H9 (cell line): Measurements from ENCODE around the gene PDZRN4. TPM values are rescaled to one million over a fixed set of nuclear protein-coding genes. Genes with fewer than 3 reads are reported as not detected.

Source experiments
- DNase-seq: peaks from one replicate; pipeline ENCODE4 v3.0.0-alpha.2; 2017
- H2AFZ ChIP-seq: one replicate; pipeline ENCODE4 v1.6.1; 2013; ENCODE audit warnings: mild to moderate bottlenecking, low read length, control low read depth, moderate library complexity
- H2AK5ac ChIP-seq: 2 replicates; pipeline ENCODE4 v1.6.1; 2013; ENCODE audit warnings: low read length, control low read depth, mixed read lengths; ENCODE audit not compliant: insufficient read length
- H2BK120ac ChIP-seq: one replicate; pipeline ENCODE4 v1.6.1; 2013; ENCODE audit warnings: low read depth, mild to moderate bottlenecking, low read length, control low read depth, inconsistent platforms; ENCODE audit not compliant: poor library complexity, severe bottlenecking
- H2BK12ac ChIP-seq: 2 replicates; pipeline ENCODE4 v1.6.1; 2013; ENCODE audit warnings: low read length, control low read depth, mixed read lengths, low read depth; ENCODE audit not compliant: insufficient read length
- H2BK15ac ChIP-seq: 2 replicates; pipeline ENCODE4 v1.6.1; 2013; ENCODE audit warnings: low read depth, low read length, control low read depth
- H2BK20ac ChIP-seq: one replicate; pipeline ENCODE4 v1.6.1; 2013; ENCODE audit warnings: low read depth, mild to moderate bottlenecking, low read length, control low read depth, inconsistent platforms; ENCODE audit not compliant: poor library complexity, severe bottlenecking
- H2BK5ac ChIP-seq: 2 replicates; pipeline ENCODE4 v1.6.1; 2013; ENCODE audit warnings: low read length, control low read depth, mixed read lengths; ENCODE audit not compliant: insufficient read length
- H3K14ac ChIP-seq: 2 replicates; pipeline ENCODE4 v1.6.1; 2013; ENCODE audit warnings: low read length, control low read depth; ENCODE audit not compliant: insufficient read depth
- H3K18ac ChIP-seq: 2 replicates; pipeline ENCODE4 v1.6.1; 2013; ENCODE audit warnings: low read depth, mild to moderate bottlenecking, mixed read lengths, low read length, control low read depth; ENCODE audit not compliant: insufficient read length
- H3K23ac ChIP-seq: 2 replicates; pipeline ENCODE4 v1.6.1; 2013; ENCODE audit warnings: low read length, control low read depth, mixed read lengths, low read depth; ENCODE audit not compliant: insufficient read length
- H3K23me2 ChIP-seq: 2 replicates; pipeline ENCODE4 v1.6.1; 2013; ENCODE audit warnings: low read depth, mild to moderate bottlenecking, mixed read lengths, low read length, control low read depth; ENCODE audit not compliant: insufficient read length, poor library complexity, severe bottlenecking
- H3K27ac ChIP-seq: 2 replicates; pipeline ENCODE4 v1.5.1; 2013; ENCODE audit warnings: low read length, control low read depth, mixed read lengths, low read depth; ENCODE audit not compliant: insufficient read length
- H3K27me3 ChIP-seq: 2 replicates; pipeline ENCODE4 v1.6.1; 2013; ENCODE audit warnings: low read length, control low read depth, inconsistent platforms; ENCODE audit not compliant: insufficient read depth
- H3K4ac ChIP-seq: 2 replicates; pipeline ENCODE4 v1.6.1; 2013; ENCODE audit warnings: low read depth, mild to moderate bottlenecking, control low read depth, inconsistent platforms, low read length, moderate library complexity
- H3K4me1 ChIP-seq: 2 replicates; pipeline ENCODE4 v1.6.1; 2013; ENCODE audit warnings: low read length, control low read depth, inconsistent platforms; ENCODE audit not compliant: insufficient read depth
- H3K4me2 ChIP-seq: 2 replicates; pipeline ENCODE4 v1.6.1; 2013; ENCODE audit warnings: low read length, control low read depth, mixed read lengths; ENCODE audit not compliant: insufficient read length, insufficient read depth
- H3K56ac ChIP-seq: 2 replicates; pipeline ENCODE4 v1.6.1; 2013; ENCODE audit warnings: low read depth, mild to moderate bottlenecking, mixed read lengths, low read length, control low read depth; ENCODE audit not compliant: insufficient read length
- H3K79me1 ChIP-seq: 2 replicates; pipeline ENCODE4 v1.6.1; 2013; ENCODE audit warnings: low read depth, mild to moderate bottlenecking, moderate library complexity, low read length, control low read depth, inconsistent platforms; ENCODE audit not compliant: insufficient read depth, poor library complexity, severe bottlenecking
- H3K79me2 ChIP-seq: 2 replicates; pipeline ENCODE4 v1.6.1; 2013; ENCODE audit warnings: low read length, control low read depth, inconsistent platforms; ENCODE audit not compliant: insufficient read depth
- H3K9ac ChIP-seq: 2 replicates; pipeline ENCODE4 v1.6.1; 2013; ENCODE audit warnings: low read length, control low read depth, mixed read lengths; ENCODE audit not compliant: insufficient read length; ENCODE audit errors: extremely low read depth
- H3K9me3 ChIP-seq: one replicate; pipeline ENCODE4 v1.6.1; 2013; ENCODE audit warnings: low read depth, low read length, inconsistent platforms; ENCODE audit not compliant: control insufficient read depth
- H3T11ph ChIP-seq: one replicate; pipeline ENCODE4 v1.6.1; 2013; ENCODE audit warnings: mild to moderate bottlenecking, low read length, control low read depth, inconsistent platforms
- H4K20me1 ChIP-seq: one replicate; pipeline ENCODE4 v1.6.1; 2013; ENCODE audit not compliant: control insufficient read depth, insufficient read length, insufficient read depth
- H4K5ac ChIP-seq: 2 replicates; pipeline ENCODE4 v1.6.1; 2013; ENCODE audit warnings: low read depth, mild to moderate bottlenecking, mixed read lengths, low read length, control low read depth; ENCODE audit not compliant: insufficient read length
- H4K8ac ChIP-seq: replicated peaks from 2 replicates; pipeline ENCODE4 v1.6.1; 2013; ENCODE audit warnings: low read length, control low read depth, mixed read lengths, low read depth; ENCODE audit not compliant: insufficient read length
- H4K91ac ChIP-seq: 2 replicates; pipeline ENCODE4 v1.6.1; 2013; ENCODE audit warnings: low read depth, mild to moderate bottlenecking, moderate library complexity, mixed read lengths, low read length, control low read depth; ENCODE audit not compliant: insufficient read length
- H3K27ac Mint-ChIP-seq, 3 experiments: 2 replicates in 2 of 3; 3 replicates in 1 of 3; pipeline ENCODE4 v1.8.0; 2020 to 2021; ENCODE audit warnings: mixed read lengths in 3 of 3, mild to moderate bottlenecking in 1 of 3, moderate library complexity in 1 of 3
- H3K27me3 Mint-ChIP-seq: 2 replicates; pipeline ENCODE4 v1.8.0; 2021; ENCODE audit warnings: low read depth, mild to moderate bottlenecking, moderate library complexity, mixed read lengths
- H3K36me3 Mint-ChIP-seq, 3 experiments: 2 replicates in 2 of 3; 3 replicates in 1 of 3; pipeline ENCODE4 v1.8.0; 2020 to 2021; ENCODE audit warnings: low read depth in 3 of 3, mixed read lengths in 3 of 3; ENCODE audit not compliant: insufficient read depth in 1 of 3
- H3K4me1 Mint-ChIP-seq, 2 experiments: 2 replicates each; pipeline ENCODE4 v1.8.0; 2020; ENCODE audit warnings: mixed read lengths in 2 of 2
- H3K4me3 Mint-ChIP-seq, 2 experiments: 2 replicates in 1 of 2; 3 replicates in 1 of 2; pipeline ENCODE4 v1.8.0; 2020 to 2021; ENCODE audit warnings: mild to moderate bottlenecking in 2 of 2, mixed read lengths in 2 of 2, moderate library complexity in 1 of 2
- H3K9me3 Mint-ChIP-seq, 2 experiments: 2 replicates in 1 of 2; 3 replicates in 1 of 2; pipeline ENCODE4 v1.8.0; 2020; ENCODE audit warnings: mild to moderate bottlenecking in 2 of 2, mixed read lengths in 2 of 2, moderate library complexity in 1 of 2
- WGBS: extraction: QIAGEN DNeasy Blood & Tissue Kit; methylation state at CpG from one replicate; pipeline ENCODE4 v1.1.7; 2013; ENCODE audit warnings: missing lambda C conversion rate, low lambda C conversion rate, mixed read lengths; ENCODE audit not compliant: insufficient read length; ENCODE audit errors: extremely low coverage; 5-methylcytosine and 5-hydroxymethylcytosine counted together
- total RNA-seq: library from RNA; stranded (reverse); gene quantifications from 2 replicates; pipeline ENCODE4 v1.2.1, GENCODE V29; 2021
- TF ChIP-seq, protein P1 (sequence below): fragments of 200-600 bp; sonication (generic); conservative IDR thresholded peaks from 3 replicates; pipeline ENCODE4 v1.8.0; 2021; ENCODE audit warnings: antibody characterized with exemption, mild to moderate bottlenecking

The PDZRN4 gene
- total RNA-seq, 1 experiment from 2014 or later, result not detected

GRCh38 chr12:41510470-41510869 is 322.4 kb downstream of the PDZRN4 start:
- Histone ChIP-seq H4K91ac (no peak overlapping the region), H3K56ac (no peak overlapping the region), H3K79me1 (no peaks in the 10 kb centered on the region), H3K9me3 (no peaks in the 10 kb centered on the region), H2BK5ac (no peak overlapping the region), H2BK120ac (no peak overlapping the region), H2AK5ac (no peak overlapping the region), H4K8ac (no peak overlapping the region), H3K27me3 (no peaks in the 10 kb centered on the region), H3K27ac (no peak overlapping the region), H3K23ac (no peak overlapping the region), H3K23me2 (no peaks in the 10 kb centered on the region), H3K14ac (no peak overlapping the region), H3T11ph (no peak overlapping the region), H3K79me2 (no peaks in the 10 kb centered on the region), H4K20me1 (no peaks in the 10 kb centered on the region), H2BK15ac (no peak overlapping the region), H3K9ac (no peak overlapping the region), H2AFZ (no peak overlapping the region), H3K4me1 (no peaks in the 10 kb centered on the region; the same call in 1 of the 2 replicates), H3K4me2 (no peak overlapping the region), H2BK12ac (no peak overlapping the region), H3K18ac (no peak overlapping the region), H3K4ac (no peak overlapping the region), H4K5ac (no peak overlapping the region), H2BK20ac (no peak overlapping the region)
- Mint-ChIP-seq H3K4me1 (peaks cover 7 to 14% of the 10 kb centered on the region in 2 experiments), H3K4me3 (no peak overlapping the region), H3K27ac (no peak overlapping the region), H3K9me3 (no peaks in the 10 kb centered on the region), H3K27me3 (no peaks in the 10 kb centered on the region; the same call in 1 of the 2 replicates), H3K36me3 (no peaks in the 10 kb centered on the region)
- no CpG with 5 or more reads among the region's 2 CpGs for WGBS
- TF ChIP-seq, protein P1, sequence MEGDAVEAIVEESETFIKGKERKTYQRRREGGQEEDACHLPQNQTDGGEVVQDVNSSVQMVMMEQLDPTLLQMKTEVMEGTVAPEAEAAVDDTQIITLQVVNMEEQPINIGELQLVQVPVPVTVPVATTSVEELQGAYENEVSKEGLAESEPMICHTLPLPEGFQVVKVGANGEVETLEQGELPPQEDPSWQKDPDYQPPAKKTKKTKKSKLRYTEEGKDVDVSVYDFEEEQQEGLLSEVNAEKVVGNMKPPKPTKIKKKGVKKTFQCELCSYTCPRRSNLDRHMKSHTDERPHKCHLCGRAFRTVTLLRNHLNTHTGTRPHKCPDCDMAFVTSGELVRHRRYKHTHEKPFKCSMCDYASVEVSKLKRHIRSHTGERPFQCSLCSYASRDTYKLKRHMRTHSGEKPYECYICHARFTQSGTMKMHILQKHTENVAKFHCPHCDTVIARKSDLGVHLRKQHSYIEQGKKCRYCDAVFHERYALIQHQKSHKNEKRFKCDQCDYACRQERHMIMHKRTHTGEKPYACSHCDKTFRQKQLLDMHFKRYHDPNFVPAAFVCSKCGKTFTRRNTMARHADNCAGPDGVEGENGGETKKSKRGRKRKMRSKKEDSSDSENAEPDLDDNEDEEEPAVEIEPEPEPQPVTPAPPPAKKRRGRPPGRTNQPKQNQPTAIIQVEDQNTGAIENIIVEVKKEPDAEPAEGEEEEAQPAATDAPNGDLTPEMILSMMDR, result no peak
- DNase-seq, result no peak
